Pancreas (tissue), 10 donors: ENCODE measurements around the gene RAB34. TPM values are rescaled to one million over a fixed set of nuclear protein-coding genes. Genes with fewer than 3 reads are reported as not detected.

Experiments
- ATAC-seq, 4 donors: fragments of 200-7000 bp; cut with Tn5 transposase; one replicate each; pipeline versions ENCODE4 v1.8.0 to v1.9.1; 2020; ENCODE audit warnings: mild to moderate bottlenecking in 4 of 4, moderate library complexity in 4 of 4
- DNase-seq, 6 donors: peaks; one replicate each; pipeline ENCODE4 v3.0.0-alpha.2; 2020
- FAIRE-seq: peaks from 2 replicates; lab custom pipeline; 2012; peaks lifted over from hg19 to GRCh38; lab: Jason Lieb, UNC
- H3K27ac ChIP-seq, 4 donors: fragments of 200-600 bp; sonication (generic); 1 replicate in 3 of 4; 2 replicates in 1 of 4; pipeline versions ENCODE4 v1.5.0 to v1.8.0; 2020
- H3K27me3 ChIP-seq, 4 donors: fragments of 200-600 bp; one replicate each; pipeline ENCODE4 v1.8.0; 2021
- H3K36me3 ChIP-seq, 3 donors: fragments of 200-600 bp; sonication (generic) in 1 of 3; one replicate each; pipeline versions ENCODE4 v1.5.0 to v1.8.0; 2020 to 2021
- H3K4me1 ChIP-seq, 3 donors: fragments of 200-600 bp; one replicate each; pipeline ENCODE4 v1.8.0; 2021
- H3K4me3 ChIP-seq, 4 donors: fragments of 200-600 bp; sonication (generic) in 2 of 4; one replicate each; pipeline versions ENCODE4 v1.5.0 to v1.8.0; 2020 to 2021
- H3K9me3 ChIP-seq, 4 donors: fragments of 200-600 bp; one replicate each; pipeline ENCODE4 v1.8.0; 2021
- CTCF ChIP-seq, 4 donors: fragments of 200-600 bp; sonication (generic) in 3 of 4; IDR thresholded peaks; one replicate each; pipeline versions ENCODE4 v1.5.0 to v1.8.0; 2021; ENCODE audit warnings: antibody characterized with exemption in 4 of 4
- WGBS, 2 donors: extraction: QIAGEN DNeasy Blood & Tissue Kit; methylation state at CpG; one replicate each; pipeline ENCODE4 v1.1.7; 2013; 5-methylcytosine and 5-hydroxymethylcytosine counted together
- intact Hi-C, 3 donors: fragments of 100-400 bp; cut with DNase I; formaldehyde crosslinking; loops; one replicate each; pipeline versions ENCODE4 v1.11.1 to v1.14.2; 2022
- polyA plus RNA-seq, 2 donors: library from polyadenylated mRNA; stranded (reverse); fragments of 200-250 nt; gene quantifications; one replicate each; pipeline ENCODE4 v1.2.3, GENCODE V29; 2013
- total RNA-seq, 6 donors: library from RNA; stranded (reverse); fragmentation: NEBNext Ultra II Directional in 4 of 6; extraction: Animal tissue kit (Norgen Biotek cat#: 25700) in 4 of 6; gene quantifications; one replicate each; pipeline versions ENCODE4 v1.2.1 to v1.2.4, GENCODE V29; 2021 to 2023
- donor health status: healthy with polysubstance abuse.
- donor health status: DM: no; HTN: no; CAD: no; lungs with moderate emphysema.
- donor health status: DM: no; HTN: no; CAD: no.
- donor health status: control.
- donor health status: control.
- donor health status: Bipolar disorder and iron deficiency.
- donor health status: DM: yes; HTN: yes; CAD: no.
- donor health status: DM: no; HTN: no; CAD: no.
- donor health status: DM: no; HTN: no; CAD: no.
- donor health status: DM: yes; HTN: yes; CAD: no.

Gene RAB34
- total and polyA plus RNA-seq, 8 donors = 0.94 to 17.7 (median 7.1) TPM

GRCh38 chr17:28712705-28713415 lies 4.8 kb downstream of the RAB34 start:
- no peak for TF ChIP-seq CTCF (IDR thresholded peaks at IDR 0.05)

GRCh38 chr17:28712032-28712704 lies 5.5 kb downstream of the RAB34 start:
- H3K4me3 ChIP-seq = peak overlapping the region in 2 of 4 donors; percentile 39 to 67
- no peaks in the 10 kb centered on the region for H3K9me3 ChIP-seq
- no peaks in the 10 kb centered on the region for H3K27me3 ChIP-seq
- peak overlapping the region in 2 of 4 donors; percentile 72 to 73 for H3K27ac ChIP-seq
- 56 to 57% methylated on average over 33 to 34 of the region's 34 CpGs for WGBS, 2 donors
- intact Hi-C loops = no loop called here
- H3K4me1 ChIP-seq = peaks cover 3 to 6% (median 5%) of the 10 kb centered on the region in 3 donors
- DNase-seq (peak in 4 of 6 donors; percentile 46 to 63 (median 52)), ATAC-seq (peak in 1 of 4 donors; percentile 10), FAIRE-seq (no peak)
- H3K36me3 ChIP-seq = no peaks in the 10 kb centered on the region
- TF ChIP-seq CTCF (IDR thresholded peaks at IDR 0.05) = no peak

More at GRCh38 chr17:28712705-28713415, 4.8 kb downstream of the RAB34 start:
- DNase-seq = peak in 1 of 6 donors; percentile 3
- no peak for FAIRE-seq
- H3K36me3 ChIP-seq = no peaks in the 10 kb centered on the region
- WGBS, 2 donors = 72 to 76% methylated on average over 7 of the region's 7 CpGs
- no peak for ATAC-seq
- H3K9me3 ChIP-seq = no peaks in the 10 kb centered on the region
- no peak overlapping the region for H3K4me3 ChIP-seq
- H3K27ac ChIP-seq = no peak overlapping the region
- intact Hi-C loops = no loop called here
- H3K4me1 ChIP-seq = peaks cover 3 to 6% (median 5%) of the 10 kb centered on the region in 3 donors
- no peaks in the 10 kb centered on the region for H3K27me3 ChIP-seq

- H3K9me3 ChIP-seq = no peaks in the 10 kb centered on the region
- DNase-seq = peak in 1 of 6 donors; percentile 74
- no peaks in the 10 kb centered on the region for H3K36me3 ChIP-seq
- H3K4me1 ChIP-seq = peaks cover 3 to 6% (median 5%) of the 10 kb centered on the region in 3 donors
- H3K4me3 ChIP-seq = peak within 1 kb of the TSS; percentile 32 to 67 (median 39)
- FAIRE-seq = no peak
- 8 to 12% methylated on average over 20 of the region's 20 CpGs for WGBS, 2 donors
- ATAC-seq = peak in 1 of 4 donors; percentile 4
- H3K27me3 ChIP-seq = no peaks in the 10 kb centered on the region
- peak within 1 kb of the TSS; percentile 23 to 73 (median 59) for H3K27ac ChIP-seq
- intact Hi-C loops = no loop called here
- TF ChIP-seq CTCF (IDR thresholded peaks at IDR 0.05) = no peak
Measured at GRCh38 chr17:28711723-28712031, 6.0 kb downstream of the RAB34 start, which contains the start of gene PROCA1. PROCA1 (minus strand) TSS chr17:28711888; CDS start chr17:28711660, 228 bp downstream.

GRCh38 chr17:28710861-28711722 lies 6.6 kb downstream of the RAB34 start:
- 3 to 4% methylated on average over 70 to 74 of the region's 74 CpGs for WGBS, 2 donors
- intact Hi-C loops = no loop called here
- FAIRE-seq (no peak), DNase-seq (peak; percentile 75 to 93 (median 84)), ATAC-seq (peak; percentile 90 to 96 (median 93))
- H3K9me3 ChIP-seq = no peaks in the 10 kb centered on the region
- no peak for TF ChIP-seq CTCF (IDR thresholded peaks at IDR 0.05)
- peaks cover 3 to 6% (median 5%) of the 10 kb centered on the region in 3 donors for H3K4me1 ChIP-seq
- H3K36me3 ChIP-seq = no peaks in the 10 kb centered on the region
- H3K4me3 ChIP-seq = peak overlapping the region; percentile 32 to 67 (median 39)
- H3K27me3 ChIP-seq = no peaks in the 10 kb centered on the region
- peak overlapping the region; percentile 23 to 73 (median 59) for H3K27ac ChIP-seq
